ENCODE data around the gene GSN. TPM values are rescaled to one million over a fixed set of nuclear protein-coding genes. Genes with fewer than 3 reads are reported as not detected.

GSN gene
- total RNA-seq, 1 experiment from 2014 or later = 278 TPM

DNA sequence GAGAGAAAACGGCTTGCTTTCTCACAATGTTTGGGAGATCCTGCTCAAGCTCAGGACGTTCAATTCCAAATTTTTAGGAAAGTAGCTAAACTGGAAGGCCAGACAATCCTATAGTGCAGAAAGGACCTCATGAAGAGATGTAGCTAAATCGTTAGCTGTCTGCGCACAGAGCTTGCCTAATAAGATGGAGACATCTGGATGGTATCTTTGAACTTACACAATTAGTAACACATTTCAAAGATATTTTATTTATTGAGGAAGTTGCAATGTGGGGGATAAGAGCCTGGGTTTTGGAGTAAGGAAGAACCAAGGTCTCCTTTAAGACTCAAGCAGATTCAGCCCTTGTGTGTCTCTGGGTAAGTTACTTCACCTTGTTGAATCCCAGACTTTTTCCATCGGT is 37.7 kb upstream of the GSN start:
- no peaks in the 10 kb centered on the region for H3K36me3 ChIP-seq (ENCODE audit: control insufficient read depth, insufficient read depth, low read length)
- CTCF ChIA-PET = no interaction called here
- in situ Hi-C loops (cut with HindIII; ENCODE audit: low pct_unique_long_range_greater_than_20kb, low sequenced_read_pairs) (no loop called here), intact Hi-C loops (cut with micrococcal nuclease; ENCODE audit: unreplicated experiment) (no loop called here)
- TF ChIP-seq POLR2AphosphoS5 (IDR thresholded peaks at IDR 0.05; ENCODE audit: low read depth, low read length) (no peak), TCF7L2 (IDR thresholded peaks at IDR 0.05; ENCODE audit: low read depth, low read length) (no peak), REST (IDR thresholded peaks at IDR 0.05; ENCODE audit: insufficient read depth in 1 of 2, low read depth in 2 of 2, low read length in 1 of 2) (no peak), SIN3A (IDR thresholded peaks at IDR 0.05; ENCODE audit: borderline replicate concordance, insufficient read depth, low read depth, low read length) (no peak), CTCF (IDR thresholded peaks at IDR 0.05) (no peak)
- ATAC-seq (no peak), DNase-seq (ENCODE audit: low read depth, low spot score) (no peak)
- no peaks in the 10 kb centered on the region for H3K9me3 ChIP-seq (ENCODE audit: control insufficient read depth, insufficient read depth, low read depth, low read length)
- POLR2A ChIA-PET = no interaction called here
- H3K27ac ChIP-seq (ENCODE audit: low read length) = no peak overlapping the region
- no peaks in the 10 kb centered on the region for H3K27me3 ChIP-seq (ENCODE audit: control insufficient read depth, insufficient read depth, low read length)
- H3K4me1 ChIP-seq (ENCODE audit: control insufficient read depth, insufficient read depth, low read length) = no peaks in the 10 kb centered on the region; the same call in 1 of the 2 replicates
- BruUV-seq (replicated peaks) = no TSS peak
- no peak overlapping the region for H3K4me3 ChIP-seq (ENCODE audit: low read depth in 2 of 2, low read length in 2 of 2)

- H3K4me1 ChIP-seq (ENCODE audit: control insufficient read depth, insufficient read depth, low read length) = no peaks in the 10 kb centered on the region; the same call in 1 of the 2 replicates
- no peaks in the 10 kb centered on the region for H3K27me3 ChIP-seq (ENCODE audit: control insufficient read depth, insufficient read depth, low read length)
- intact Hi-C loops (cut with micrococcal nuclease; ENCODE audit: unreplicated experiment) (no loop called here), in situ Hi-C loops (cut with HindIII; ENCODE audit: low pct_unique_long_range_greater_than_20kb, low sequenced_read_pairs) (no loop called here)
- ATAC-seq = no peak
- POLR2A ChIA-PET = no interaction called here
- no peak for DNase-seq (ENCODE audit: low read depth, low spot score)
- BruUV-seq (replicated peaks) = no TSS peak
- CTCF ChIA-PET = no interaction called here
- H3K36me3 ChIP-seq (ENCODE audit: control insufficient read depth, insufficient read depth, low read length) = no peaks in the 10 kb centered on the region
- H3K4me3 ChIP-seq (ENCODE audit: low read depth in 2 of 2, low read length in 2 of 2) = no peak overlapping the region
- no peaks in the 10 kb centered on the region for H3K9me3 ChIP-seq (ENCODE audit: control insufficient read depth, insufficient read depth, low read depth, low read length)
- TF ChIP-seq REST (IDR thresholded peaks at IDR 0.05; ENCODE audit: insufficient read depth in 1 of 2, low read depth in 2 of 2, low read length in 1 of 2) = no peak
- TF ChIP-seq POLR2AphosphoS5 (IDR thresholded peaks at IDR 0.05; ENCODE audit: low read depth, low read length) = no peak
- TF ChIP-seq CTCF (IDR thresholded peaks at IDR 0.05) = no peak
- no peak for TF ChIP-seq TCF7L2 (IDR thresholded peaks at IDR 0.05; ENCODE audit: low read depth, low read length)
- no peak for TF ChIP-seq SIN3A (IDR thresholded peaks at IDR 0.05; ENCODE audit: borderline replicate concordance, insufficient read depth, low read depth, low read length)
- H3K27ac ChIP-seq (ENCODE audit: low read length) = no peak overlapping the region
Observed at GRCh38 chr9:121232251-121232650, 35.7 kb upstream of the GSN start.
